Activated CD4-positive, alpha-beta T cell treated with anti-CD3 and anti-CD28 coated beads, Interleukin-2, amount 50 U/mL, for 48 hours (primary cell): ENCODE measurements around the gene JAM3.

Experiments
- DNase-seq, 2 experiments: peaks; one replicate each; pipeline ENCODE4 v3.0.0-alpha.2; 2020

Gene JAM3

DNA sequence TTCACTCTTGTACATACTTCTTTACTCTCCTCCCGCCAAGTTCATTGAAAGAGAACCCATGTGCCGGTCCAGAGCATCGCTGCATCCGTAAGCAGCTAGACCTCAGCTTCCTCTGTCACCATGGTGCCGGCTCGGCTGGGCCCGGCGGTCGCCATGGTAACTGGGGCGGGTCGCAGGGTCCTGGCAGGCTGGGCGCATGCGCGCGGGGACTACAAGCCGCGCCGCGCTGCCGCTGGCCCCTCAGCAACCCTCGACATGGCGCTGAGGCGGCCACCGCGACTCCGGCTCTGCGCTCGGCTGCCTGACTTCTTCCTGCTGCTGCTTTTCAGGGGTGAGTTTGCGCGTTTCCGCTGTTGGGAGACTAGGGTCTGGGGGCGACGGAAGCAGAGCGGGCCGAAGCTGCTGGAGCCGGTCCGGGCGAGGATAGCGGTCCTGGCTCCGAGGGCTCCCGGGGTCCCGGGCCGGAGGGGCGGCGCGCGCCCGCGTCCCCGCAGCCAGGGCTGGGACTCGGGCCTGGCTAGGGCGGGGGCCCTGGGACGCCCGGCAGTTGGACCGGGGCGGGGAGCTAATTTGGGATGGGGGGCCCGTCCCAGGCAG, at the start of gene JAM3:
Gene JAM3, plus strand, starts transcription at position 244 of the 597 bp plus-strand sequence. Its CDS starts 12 bp downstream, at position 256.
- DNase-seq = peak; percentile 96 to 97

DNA sequence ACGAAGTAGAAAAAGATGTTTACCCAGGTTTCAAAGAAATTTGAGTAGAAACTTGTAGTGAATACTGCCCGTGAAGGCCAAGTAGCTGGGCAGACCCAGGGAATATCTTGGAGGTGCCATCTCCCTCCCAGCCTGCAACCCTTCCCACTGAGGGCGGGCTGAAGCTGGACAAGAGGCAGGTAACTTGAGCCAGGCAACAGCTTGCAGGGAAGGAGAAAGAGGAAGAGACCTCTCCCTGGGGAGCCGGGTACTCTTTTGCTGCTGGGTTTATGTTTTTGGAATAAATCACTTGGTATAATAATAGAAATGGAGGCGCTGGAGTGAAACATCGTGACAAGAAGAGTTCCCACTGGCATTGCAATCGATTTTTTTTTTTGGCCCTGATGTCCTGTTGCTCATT, 49.4 kb upstream of the JAM3 start:
- DNase-seq = no peak

DNA sequence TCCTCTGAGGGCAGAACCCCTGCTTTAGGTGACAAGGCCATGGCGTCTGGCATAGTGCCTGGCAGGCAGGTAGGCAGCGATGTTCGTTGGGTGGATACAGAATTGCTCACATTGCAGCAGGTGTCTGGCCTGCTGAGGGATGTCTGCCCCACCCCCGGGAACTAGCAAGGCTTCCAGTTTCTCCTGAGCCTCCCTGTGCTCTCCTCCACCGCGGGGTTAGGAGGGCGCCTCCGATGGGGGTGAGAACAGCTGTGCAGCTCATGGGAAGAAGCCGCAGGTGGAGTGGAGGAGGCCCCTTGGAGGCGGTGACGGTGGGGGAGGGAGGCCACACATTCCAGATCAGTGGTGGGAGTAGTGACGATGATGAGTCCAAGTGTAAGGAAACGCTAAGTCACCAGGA, 48.3 kb upstream of the JAM3 start:
- DNase-seq = no peak

GRCh38 chr11:134021326-134021725, 47.5 kb upstream of the JAM3 start:
- DNase-seq = no peak

DNA sequence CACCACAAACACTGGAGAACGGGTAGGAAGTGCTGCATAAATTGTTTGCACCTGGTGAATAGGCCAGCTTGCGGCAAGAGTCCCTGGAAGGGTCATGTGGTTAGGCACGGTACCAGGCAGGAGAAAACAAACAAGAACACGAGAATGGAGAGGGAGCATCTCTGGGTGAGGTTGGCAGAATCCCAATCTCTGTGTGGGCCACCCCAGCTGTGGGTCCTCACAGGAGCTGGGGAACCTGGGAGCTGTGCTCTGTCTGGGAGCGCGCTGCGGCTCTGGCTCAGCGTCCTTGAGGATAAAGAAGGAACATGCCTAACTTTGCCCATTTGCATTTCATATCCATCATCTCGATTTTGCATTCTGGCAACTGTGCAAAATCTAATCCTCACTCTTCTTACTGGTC, 46.1 kb upstream of the JAM3 start:
- DNase-seq = no peak

DNA sequence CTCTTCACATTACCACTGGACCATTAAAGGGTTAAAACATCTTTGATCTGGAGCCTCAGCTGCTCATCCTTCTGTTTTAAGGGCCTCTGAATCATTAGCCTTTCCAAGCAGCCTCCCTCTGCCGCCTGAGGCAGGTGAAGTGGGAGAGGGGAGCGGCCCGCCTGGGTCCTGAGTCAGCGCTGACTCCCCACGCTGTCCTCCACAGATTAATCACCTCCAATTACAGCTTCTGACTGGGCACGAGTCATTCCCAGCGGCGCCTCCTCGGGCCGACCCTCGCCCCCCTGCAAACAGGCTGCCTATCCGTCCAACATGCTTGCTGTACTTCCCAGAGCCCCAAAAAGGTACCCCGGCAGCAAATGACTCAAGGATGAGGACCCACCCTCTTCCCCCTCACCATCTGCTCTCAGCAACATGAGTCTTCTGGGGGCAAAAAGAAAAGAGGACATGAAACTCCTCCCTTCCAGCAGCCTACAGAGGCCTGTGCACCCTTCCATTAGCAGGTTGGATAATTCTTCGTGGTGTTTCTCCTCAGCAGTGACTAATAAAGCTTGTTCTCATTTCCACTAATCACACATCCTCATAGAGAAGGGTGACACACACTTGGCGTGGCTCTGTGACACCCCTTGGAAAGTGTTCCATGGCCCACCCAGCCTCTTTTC, 44.3 kb upstream of the JAM3 start:
- peak; percentile 34 to 47 for DNase-seq

DNA sequence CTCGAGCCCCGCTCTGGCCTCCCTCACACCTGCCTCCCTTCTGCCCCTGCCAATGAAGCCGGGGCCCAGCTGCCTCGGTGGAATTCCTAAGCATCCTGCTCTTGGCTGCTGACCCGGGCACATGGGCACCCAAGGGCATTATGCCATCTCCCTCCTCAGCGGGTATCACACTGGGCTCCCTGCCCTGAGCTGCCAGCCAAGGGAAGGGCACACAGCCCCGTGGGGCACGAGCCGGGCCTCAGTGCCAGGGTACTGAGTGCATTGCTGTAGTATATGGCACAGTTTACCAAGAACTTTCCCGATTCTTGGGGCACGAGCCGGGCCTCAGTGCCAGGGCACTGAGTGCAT, 43.8 kb upstream of the JAM3 start:
- DNase-seq = no peak

DNA sequence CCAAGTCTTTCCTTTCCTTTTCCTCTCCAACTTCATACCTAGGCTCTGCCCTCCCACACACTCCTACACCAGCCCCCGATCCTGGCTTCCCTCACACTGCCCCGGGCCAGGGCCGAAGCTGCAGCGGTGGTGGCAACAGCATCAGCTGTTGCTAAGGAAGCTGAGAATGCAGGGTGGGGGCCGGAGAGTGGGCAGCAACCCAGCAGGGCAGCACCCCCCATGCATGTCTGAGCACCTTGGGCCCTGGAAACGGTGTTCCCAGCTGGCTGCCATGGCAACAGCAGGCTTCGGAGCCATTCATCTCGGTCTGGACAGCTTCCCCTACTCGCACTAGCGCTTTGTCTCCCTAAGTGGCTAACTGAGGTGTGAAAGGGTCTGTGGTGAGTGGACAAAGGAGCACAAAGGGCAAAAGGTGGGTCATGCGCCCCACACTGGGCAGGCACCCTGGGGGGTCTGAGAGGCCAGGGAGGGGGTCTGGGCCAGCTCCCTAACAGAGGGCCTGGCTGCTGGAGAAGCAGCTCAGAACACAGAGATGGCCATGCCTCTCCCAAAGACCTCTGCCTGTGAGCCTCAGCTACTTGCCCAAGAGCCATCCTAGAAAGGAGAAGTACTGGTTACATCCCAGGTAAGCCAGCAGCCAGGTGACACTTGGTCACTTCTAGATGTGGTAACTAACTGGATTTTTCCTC, 42.1 kb upstream of the JAM3 start:
- no peak for DNase-seq

DNA sequence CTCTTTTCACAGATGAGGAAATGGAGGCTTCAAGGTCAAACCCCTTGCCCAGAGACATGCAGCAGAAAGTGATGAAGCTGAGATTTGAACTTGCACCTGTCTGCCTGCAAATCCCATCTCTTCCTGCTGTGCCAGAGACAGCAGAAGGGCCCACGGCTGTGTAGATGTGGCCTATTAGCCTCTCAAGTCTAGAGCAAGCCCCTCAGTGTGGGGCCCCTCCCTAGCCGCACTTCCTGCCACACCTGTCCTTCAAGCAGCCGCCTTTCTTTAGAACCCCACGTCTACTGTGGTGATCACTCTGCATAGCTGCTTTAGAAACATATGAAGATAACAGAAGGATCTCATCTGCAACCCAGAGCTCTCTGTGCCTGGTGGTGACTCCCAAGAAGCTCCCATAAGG, 41.2 kb upstream of the JAM3 start:
- DNase-seq = no peak

GRCh38 chr11:134028368-134028920, 40.4 kb upstream of the JAM3 start:
- no peak for DNase-seq

DNA sequence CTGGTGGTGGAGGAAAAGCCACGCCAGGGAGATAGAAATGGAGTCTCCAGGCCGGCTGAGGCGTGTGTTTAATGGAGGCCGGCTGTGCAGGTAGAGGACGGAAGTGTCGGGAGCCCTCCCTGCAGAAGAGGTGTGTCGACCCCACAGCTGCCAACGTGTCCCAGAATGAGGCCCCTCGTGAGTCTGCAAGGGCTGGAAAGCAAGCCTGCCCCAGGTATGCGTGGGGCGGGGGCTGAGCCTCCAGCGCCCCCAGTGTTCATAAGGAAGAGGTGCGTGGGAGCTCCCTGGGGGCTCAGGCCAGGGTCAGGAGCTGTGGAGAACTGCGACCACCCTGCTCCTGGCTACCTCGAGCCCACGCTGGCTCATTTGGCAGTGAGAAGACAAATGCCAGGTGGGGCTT, 38.0 kb upstream of the JAM3 start:
- DNase-seq = no peak

GRCh38 chr11:134032043-134032442, 36.8 kb upstream of the JAM3 start:
- DNase-seq = no peak

DNA sequence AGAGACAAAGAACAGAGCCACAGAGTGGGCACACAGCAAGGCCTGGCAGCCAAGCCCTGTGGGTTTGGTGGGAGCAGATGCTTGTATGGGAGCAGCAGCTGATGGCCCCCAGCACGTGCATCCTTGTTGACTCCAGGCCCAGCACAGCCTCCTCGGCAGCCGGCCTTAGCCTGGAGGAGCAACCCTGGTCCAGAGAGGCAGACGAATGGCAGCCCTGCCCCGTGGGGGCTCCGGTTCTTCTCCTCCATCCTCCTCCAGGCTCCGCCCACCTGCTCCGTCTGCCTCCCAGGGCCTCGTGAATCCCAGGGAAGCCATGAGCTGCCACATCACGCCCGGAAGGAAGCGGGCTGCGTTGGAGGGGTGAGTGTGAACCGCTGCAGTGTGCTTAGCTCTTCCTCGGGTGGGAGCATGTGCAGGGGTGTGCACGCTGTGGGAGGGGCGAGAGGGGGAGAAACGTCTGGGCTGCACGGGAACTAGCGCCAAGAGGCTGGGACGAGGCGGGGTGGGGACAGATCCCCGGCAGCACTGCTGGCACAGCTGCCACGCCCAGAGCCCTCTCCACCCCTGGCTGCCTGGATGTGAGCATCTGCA, 36.3 kb upstream of the JAM3 start:
- DNase-seq = no peak

GRCh38 chr11:134033276-134033675, 35.6 kb upstream of the JAM3 start:
- DNase-seq = no peak

DNA sequence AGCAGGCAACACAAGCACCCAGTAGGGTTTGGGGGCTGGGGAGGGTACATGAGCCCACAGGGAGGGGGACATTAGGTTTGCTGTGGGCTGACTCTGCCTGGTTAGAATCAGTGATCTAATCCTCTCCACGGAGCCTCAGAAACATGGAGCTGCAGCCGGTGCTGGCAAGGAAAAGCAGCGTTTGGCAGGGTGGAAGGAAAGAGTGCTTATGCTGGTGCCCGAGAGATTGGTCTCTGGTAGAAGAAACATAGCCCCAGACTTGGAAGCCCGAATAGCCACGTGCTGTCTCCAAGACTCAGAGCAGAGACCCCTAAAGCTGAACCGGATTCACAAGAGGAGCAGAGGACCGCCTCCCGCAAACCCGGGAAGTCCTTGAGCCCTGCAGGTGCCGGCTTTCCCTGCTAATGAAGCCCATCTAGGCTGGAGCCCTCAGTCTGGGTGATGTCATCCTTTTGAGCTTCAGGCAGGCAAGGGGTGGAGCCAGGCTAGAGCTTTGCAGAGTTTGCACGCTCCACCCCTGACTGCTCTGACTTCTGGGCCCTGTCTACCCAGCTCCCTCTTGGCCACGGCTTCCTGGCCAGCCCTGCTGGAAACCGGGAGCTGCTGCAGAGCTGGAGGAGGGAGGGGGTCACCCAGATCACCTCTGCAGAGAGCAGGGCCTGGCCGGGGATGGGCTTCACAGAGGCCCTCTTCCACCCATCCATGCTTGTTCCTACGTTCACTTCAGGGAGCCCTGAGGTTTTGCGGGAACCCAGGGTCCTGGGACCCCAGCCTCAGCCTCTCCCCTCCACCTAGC, 35.0 kb upstream of the JAM3 start:
- peak; percentile 67 to 77 for DNase-seq

DNA sequence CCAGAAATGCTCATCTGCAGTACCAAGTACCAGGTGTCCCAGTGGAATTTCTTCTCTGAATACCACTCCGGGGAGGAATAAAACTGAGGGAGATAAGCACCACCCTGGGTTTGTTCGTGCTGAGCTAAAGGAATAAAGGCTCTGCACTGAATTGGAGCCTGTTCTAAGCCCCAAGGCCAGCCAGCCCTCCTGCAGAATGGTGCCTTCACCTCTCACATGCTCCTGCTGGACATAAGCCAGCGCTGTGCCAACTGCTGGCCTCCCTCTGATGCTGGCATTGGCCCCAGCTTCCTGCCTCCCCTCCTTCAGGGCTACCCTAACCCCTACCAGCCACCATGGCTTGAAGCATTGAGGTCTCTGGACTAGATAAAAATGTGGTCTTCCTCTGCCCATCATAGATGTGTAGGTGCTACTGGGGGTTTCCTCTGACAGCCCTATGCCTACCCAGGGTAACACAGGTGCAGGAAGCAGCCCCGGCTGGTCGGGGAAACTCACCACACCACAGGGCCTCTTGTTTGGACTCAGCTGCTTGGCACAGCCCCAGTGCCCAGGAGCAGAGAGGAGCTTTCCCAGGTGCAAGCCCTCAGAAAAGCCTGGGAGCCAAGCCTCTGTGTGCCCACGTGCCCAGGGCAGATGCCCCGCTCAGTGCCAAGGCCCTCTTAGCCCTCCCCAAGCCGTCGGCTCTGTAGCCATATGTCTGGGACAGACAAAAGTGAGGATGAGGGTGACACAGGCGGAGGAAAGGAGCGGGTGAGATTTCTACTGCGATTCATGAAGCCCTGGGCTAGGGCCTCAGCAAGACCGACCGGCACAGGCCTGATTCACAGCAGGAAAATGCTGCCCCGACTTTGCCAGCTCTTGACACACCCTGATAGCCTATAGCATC, 34.1 kb upstream of the JAM3 start:
- no peak for DNase-seq

DNA sequence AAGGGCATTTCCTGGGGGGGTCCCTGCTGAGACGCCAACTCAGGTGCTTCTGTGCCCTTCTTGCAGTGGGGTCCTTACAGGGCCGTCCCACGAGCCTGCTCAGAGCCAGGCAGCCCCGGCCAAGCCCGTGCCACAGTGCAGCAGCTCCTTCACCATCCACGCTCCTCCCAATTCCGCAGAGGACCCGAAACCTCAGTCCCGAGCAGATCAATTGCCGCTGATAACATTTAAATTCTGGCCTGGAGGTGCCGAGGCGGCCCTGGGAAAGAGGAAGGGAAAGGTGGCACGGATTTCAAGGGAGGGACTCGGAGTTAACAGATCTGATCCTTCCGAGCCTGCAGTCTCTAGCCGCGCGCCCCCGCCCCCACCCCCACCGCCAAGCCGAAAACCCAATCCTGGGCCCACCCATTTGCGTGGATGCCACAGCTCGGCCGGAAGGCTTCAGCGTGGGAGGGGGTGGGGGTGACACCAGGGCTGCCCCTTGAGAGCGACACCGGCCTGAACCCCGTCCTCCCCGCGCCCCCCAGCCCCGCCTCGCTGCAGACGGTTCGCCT, 32.3 kb upstream of the JAM3 start:
- DNase-seq = peak in 1 of 2 experiments; percentile 23

DNA sequence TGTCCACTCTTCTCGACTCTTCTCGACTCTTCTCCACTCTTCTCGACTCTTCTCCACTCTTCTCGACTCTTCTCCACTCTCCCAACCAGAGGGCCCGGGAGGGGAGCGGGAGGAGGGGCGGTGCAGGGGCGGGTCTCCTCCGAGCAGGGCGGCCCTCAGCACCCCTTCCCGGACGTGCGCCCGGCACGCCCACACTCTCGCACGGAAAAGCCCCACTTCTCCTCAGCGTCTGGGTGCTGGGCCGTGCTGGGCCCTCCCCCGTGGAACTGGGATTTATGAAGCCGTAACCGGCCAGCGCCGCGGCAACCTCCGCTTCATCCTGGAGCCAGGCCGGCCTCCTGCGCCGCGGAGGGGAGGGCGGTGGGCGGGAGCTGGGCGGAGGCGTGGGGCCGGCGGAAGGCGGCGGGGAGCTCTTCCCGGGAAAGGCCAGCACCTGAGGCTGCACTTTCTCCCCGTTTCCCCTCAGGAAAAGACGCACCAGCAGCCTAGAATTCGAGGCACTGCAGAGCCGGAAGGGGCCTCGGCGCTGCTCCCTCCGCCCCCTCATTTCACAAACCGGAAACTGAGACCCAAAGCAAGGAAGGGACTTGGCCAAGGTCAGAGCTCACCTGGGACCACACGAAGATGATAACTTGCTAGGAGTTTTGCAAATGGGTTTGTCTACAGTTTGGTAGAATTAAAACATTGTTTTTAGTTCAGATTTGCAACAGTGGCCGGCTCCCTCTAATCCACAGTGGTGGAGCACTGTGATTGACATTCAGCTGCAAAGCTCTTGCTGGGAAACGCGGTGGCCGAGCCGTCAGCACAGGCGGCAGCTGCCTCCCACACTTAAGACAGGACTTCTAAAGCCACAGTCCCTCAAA, 31.6 kb upstream of the JAM3 start:
- DNase-seq = peak; percentile 62 to 68

DNA sequence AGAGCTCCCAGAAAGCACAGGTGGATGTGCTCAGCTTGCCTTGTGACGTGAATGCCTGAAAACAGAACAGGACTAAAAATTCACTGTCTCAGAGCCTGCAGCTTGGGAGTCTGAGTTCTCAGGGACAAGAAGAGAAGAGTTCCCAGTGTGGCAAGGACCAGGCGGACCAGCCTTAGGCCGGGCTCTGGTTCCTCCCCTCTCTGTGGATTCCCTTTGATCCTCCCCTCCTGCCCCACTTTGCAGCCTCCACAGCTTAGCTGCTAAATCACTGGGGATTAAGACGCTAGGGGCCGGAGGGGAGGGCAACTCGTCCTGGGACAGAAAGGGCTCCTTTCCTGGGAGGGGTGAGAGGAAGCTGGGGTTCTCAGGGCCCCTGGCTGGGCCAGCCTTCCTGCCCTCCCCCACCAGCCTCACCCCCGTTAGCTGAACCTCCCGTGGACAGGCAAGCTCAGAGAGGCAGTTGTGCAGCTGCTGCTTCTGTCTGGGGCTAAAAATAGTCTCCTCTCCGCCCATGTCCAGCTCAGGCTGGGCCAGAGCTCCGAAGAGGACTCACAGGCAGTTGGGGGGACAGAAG, 29.9 kb upstream of the JAM3 start:
- no peak for DNase-seq

DNA sequence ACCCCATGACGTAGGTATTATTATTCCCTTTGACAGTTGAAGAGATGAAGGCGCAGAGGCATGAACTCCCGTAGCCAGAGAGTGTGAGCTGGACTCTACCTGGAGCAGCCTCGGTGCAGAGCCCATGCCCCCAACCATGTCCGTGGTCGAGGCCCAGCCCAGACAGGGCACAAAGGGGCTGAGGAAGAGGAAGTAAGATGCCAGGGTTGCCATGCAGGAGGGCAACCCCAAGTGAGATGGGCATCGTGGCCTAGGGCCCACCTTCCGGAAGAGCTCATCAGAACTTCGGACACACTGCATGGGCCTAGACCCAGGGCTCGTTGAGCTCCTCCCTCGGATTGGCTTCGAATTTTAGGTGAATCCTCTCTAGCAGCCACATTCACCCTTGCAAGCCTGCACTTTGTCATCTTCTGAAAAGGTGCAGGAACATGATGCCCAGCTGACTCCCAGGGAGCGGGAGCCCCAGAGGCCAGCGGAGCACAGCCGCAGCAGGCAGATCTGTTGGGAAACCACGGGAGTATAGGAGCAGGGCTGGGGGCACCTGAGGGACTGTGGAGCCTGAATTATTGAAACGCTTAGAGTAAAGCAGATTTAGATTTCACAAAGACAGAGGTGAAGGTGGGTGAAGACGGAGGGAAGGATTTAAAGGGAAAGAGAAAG, 29.0 kb upstream of the JAM3 start:
- DNase-seq = no peak
